HG03575 (cell line): ENCODE data around the gene BRI3.

Experiments used
- ATAC-seq: cut with Tn5 transposase; IDR thresholded peaks from one replicate; pipeline ENCODE4 v1.9.1; 2021; ENCODE audit not compliant: unreplicated experiment, insufficient number of reproducible peaks, low FRiP score; ENCODE audit errors: extremely low read depth

Gene BRI3

DNA sequence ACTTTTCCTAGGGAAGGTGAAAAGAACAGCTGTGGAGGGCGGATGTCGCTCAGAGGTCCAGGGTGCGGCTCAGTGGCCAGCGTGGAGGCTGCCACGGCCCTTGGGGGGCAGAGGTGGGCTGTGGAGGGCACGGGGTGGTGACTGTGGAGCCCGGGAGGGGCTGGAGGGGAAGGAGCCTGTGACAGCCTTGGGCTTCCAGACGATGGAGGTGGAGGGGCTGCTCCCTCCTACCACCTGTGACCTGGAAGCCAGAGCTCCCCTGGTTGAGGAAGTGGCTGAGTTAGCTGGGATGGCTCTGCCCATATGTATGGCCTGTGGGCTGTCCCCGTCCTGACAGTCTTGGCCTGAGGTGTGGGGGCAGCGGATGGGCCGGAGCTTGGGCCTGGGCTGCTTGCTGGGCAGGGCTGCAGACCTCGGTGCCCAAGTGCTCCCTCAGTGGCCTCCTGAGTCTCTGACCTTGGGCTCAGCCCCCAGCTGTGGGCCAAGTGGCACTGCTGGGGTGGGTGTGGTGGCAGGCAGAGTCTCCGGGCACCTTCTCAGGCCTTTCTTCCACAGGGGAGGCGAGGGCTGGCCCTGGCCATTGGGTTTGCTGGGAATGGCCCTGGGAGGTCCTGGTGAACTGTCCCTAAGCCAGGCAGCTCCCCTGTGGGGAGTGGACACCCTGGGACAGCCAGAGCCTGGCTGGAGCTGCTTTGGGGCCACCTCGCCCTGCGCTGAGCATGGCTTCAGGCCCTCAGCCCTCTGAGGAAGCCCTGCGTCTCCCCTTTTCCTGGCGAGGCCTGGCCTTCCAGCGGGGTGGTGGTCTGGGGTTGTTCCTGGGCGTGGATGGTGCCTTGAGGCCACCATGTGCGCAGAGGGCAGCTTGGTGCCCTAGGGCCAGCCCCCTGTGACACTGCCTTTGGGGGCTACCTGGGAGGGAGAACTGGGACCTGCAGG lies 3.9 kb downstream of the BRI3 start:
- no peak for ATAC-seq

DNA sequence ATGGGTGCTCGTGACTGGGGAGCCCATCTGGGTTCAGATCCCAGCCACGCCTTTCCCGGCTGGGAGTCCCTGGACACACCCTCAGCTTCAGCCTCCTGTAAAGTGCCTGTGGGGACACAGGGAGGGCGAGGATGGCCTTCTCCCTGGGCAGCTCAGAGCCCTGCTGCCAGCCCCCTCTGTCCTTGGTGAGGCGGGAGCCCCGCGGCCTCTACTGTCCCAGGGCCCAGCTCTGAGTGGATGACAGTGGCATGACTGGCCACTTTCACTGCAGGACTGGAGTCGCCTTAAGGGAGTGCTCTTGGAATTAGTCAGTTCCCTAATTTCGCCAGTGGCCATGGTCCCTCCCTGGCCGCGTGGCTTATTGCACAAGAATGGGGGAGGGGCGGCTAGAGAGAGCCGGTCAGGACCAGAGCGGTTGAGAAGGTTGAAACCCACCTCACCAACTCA lies 4.6 kb downstream of the BRI3 start:
- no peak for ATAC-seq

DNA sequence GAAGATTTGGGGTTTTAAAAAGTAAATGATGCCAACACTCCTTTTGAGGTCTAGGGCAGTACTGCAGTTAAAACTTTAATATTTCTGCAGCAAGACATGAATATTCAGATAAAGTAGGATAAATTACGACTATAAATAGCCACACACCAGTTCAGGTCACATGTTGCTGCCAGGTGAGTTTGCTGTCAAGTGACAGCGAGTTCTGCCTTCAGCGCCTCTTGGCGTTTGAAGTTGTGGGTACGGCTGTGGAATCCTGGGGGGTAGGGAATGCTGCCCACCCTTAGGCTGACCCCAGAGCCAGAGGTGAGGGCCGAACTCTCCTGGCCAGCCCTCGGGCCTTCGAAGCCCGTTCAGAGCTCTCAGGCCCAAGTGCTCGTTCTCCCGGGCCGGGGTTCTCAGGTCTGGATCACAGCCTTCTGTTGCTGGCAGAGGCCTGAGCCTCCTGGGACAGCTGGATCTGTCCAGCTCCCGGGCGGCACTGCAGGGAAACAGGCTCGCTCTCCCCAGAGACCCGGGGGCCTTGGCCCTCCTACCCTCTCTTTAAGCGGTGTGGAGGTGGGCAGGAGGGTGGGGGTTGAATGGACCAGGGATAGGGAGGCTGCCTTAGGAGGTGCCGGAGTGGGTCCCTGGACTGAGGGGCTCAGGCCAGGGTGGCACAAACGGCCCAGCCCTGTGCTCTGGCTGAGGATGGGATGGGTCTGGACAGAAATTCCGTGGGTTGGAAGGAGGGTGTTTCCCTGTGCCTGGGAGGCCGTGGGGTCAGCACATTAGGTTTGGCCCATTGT lies 5.4 kb downstream of the BRI3 start:
- ATAC-seq: no peak

DNA sequence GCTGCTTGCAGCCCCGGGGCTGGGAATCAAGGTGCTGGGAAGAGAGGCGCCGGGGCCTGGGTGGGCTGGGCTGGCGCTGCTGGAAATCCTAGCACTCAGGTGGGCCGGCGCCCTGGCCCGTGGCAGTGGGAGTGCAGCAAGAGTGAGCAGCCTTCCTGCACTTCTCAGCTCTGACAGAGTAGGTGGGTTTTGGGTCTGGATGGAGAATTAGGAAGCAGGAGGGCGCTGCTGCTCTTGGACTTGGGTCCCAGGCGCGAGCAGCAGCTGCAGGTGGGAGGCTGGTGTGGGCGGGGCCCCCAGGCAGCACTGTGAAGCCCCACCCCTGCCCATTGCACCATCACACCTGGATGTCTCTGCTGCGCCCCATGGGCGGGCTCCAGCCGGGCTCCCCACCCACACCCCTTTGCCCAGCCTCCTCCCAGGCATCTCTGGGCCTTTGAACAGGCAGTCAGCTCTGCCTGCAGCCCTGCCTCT lies 6.0 kb downstream of the BRI3 start:
- ATAC-seq: no peak

DNA sequence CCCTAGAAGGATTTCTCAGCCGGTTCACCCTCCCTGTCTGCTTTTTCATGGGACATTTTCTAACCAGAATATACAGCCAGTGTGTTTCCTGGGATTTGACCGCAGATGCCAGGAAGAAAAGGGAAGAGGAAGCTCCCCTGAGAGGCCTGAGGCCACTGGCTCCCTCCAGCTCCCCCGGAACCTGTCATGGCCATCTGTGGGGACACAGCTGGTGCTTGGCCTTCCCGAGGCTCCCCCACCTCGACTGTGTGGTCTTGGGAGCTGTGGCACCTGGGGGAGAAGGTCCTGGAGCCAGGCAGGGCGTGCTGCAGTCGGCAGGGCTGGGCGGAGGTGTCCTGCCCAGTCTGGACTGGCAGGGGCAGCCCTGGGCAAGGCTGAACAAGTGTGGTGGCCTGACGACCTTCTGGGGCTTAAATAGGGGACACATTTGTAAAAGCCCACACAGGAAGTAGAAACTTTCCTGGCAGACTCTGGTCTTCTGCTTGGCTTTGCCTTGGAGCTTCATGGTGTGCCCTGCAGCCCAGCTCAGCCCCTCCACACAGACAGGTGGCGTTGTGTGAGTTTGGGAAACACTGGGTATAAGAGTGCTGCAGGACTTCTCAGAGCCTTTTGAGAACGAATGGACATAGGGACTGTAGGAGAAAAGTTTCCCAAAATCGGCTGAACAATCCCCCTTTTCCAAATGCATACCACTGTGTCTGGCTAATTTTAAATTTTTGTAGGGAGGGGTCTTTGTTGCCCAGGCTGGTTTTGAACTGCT lies 6.8 kb downstream of the BRI3 start:
- no peak for ATAC-seq

DNA sequence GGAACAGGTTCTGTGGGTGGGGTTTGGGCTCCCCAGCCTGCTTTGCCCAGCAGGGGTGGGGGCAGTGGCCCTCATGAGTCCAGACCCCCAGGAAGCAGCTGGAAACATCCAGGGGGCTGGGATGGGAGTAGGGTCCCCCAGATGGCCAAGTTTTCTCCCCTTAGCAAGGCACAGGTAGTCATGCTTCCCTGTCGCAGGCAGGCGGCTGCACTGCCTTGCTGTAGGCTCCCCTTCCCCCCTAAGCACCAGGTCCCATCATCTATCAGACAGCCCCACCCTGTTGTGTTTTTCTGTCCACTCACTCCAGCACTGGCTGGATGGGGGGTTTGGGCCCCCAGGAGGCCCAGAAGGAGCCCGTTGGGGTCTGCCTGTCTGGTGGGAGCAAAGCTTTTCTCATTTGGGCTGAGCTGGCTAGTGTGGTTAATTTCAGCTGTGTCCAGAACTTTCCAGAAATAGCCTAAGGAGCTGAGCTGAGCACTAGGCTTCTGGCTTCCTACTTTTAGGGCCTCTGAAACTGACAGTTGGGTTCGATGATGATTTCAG lies 7.9 kb downstream of the BRI3 start:
- ATAC-seq: no peak

DNA sequence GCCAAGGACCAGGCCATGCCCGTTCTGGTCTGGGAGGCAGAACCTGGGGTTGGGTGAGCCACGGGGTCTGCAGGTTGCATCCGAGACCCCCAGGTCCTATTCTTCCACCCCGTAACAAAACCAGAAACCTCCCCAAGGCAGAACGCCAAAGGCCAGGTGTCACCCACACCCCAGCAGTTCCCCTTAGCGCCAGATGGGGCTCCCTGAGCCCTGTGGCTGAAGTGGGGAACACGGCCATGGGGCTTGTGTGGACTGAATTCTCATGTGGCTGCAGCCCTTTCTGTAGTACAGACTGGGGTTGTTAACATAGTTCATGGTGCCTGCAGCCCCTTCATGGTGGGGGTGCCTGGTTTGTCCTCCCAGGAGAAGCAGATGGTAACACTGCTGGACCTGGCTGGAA lies 10.2 kb downstream of the BRI3 start:
- ATAC-seq: no peak

DNA sequence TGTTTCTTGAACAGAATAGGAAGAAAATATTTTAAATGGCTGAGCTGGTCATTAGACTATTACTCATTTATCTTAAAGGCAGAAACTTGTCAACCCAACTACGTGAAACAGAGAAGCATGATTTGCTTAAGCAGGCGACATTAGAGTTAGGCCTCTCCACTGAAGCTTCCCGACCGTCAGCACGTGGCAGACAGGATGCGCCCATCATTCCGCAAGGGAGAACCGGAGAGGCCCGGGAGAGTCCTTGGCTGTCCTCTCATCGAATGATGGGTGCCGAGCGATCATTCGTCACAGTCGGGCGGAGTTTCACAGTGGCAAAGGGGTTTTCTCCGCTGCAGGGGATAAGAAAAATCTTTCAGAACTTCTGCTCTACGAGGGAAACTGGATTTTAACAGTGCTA lies 11.8 kb downstream of the BRI3 start:
- ATAC-seq: no peak

DNA sequence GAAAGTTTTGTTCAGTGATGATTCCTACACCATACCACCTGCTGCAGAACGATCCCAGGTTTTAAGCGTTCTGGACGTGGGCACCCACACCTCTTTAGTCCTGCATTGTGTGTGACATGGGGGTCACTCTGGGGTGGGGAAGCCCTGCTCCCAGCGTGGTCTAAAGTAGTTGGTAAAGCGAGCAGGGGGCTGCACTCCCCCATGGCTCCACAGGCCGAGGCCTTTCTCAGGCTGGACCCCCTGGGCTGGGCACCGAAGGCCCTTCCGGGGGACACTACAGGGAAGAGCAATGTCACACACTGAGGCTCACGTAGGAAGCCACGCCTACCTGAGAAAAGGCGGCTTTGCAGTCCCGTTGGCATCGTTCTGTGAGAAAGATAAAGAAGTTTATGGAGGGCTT lies 12.3 kb downstream of the BRI3 start:
- no peak for ATAC-seq

DNA sequence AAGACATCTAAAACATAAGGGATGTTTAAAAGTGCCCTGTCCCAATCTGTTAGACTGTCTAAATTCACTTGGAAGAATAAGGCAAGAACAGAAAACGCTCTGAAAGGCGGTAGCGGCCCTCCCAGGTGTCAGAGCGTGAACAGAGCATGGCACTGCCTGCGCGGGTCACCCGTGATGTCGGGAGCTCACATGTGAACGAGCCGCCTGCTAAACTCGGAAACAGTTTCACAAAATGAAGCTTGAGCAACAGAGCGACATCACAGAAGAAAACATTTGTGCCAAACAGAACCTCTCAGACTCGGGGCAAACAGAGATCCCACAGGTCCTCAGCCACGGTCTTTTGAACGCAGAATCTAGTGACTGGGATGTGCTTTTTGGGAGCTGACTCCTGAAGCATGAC lies 12.8 kb downstream of the BRI3 start:
- no peak for ATAC-seq

DNA sequence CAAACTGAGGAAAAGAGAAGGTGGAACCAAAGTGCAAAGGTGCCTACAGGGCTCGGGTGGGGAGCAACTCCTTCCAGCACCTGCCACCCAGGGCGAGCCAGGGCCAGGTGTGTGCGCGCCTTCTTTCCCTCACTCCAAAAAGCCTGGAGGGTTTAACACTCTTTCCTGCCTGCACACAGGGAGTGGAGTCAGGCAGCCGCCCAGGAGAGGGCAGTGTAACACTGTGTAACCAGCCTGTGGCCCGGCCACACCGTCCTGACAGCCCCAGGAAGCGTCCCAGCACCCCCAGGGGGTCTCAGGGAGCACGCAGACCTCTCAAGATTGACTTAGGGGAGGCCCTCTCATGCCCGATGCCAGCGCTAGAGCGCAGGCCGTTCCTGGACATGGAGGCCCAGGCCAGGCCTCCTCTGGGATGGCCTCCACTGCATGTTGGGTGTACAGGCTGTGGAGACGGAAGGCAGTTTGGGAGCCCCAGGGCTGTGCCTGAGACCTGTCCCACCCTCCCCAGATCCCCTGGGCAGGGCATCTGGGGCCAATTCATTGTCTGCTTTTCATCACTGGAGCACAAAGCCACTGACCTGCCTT lies 13.4 kb downstream of the BRI3 start:
- no peak for ATAC-seq

DNA sequence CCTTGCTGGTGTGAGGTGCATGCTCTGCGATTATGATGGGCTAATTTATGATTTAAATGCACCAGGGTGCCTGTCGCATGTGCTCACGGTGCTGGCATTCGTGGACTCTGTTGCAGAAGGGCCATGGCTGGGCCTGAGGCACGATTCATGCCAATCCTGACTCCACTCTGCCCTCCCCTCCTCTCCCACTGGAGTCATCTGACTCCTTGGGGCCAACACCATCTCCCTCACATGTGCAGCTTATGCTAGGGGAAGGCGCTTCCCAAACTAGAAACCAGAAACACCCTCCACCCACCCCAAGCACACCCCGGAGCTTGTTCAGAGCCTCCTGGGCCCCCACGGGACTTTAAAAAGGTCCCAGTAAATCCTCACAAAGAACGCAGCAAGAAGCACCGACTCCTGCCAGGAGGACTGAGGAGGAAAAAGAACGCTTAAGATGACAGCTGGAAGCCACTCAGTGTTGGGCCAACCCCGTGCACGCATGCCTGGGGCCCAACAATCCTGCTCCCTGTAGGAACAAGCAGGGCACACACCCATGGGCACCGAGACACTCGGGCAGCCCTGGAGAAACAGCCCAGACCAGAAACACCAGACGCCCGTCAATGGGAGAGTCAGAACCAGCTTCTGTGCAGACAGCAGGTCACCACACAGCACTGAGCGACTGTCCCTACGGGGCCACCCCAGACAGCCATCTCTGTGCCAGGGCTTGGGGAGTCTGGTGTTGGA lies 14.1 kb downstream of the BRI3 start:
- no peak for ATAC-seq

DNA sequence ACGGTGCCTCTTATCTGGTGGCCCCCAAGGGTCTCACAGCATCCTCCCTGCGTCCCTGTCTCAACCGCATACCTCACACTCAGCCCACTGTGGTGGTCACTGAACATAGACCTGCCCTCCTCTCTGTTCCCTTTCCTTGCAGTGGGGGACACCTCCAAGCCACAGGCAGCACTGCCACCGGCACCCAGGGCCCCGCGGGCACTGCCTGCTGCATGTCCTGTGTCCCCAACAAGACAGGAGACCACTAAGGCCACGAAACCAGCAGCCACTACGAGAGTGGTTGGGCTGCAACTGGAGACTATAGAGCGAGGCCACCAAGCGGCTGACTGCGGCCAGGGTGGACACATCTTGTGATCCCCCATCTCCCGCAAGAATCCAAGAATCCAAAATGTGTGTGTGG lies 15.3 kb downstream of the BRI3 start:
- ATAC-seq: no peak

DNA sequence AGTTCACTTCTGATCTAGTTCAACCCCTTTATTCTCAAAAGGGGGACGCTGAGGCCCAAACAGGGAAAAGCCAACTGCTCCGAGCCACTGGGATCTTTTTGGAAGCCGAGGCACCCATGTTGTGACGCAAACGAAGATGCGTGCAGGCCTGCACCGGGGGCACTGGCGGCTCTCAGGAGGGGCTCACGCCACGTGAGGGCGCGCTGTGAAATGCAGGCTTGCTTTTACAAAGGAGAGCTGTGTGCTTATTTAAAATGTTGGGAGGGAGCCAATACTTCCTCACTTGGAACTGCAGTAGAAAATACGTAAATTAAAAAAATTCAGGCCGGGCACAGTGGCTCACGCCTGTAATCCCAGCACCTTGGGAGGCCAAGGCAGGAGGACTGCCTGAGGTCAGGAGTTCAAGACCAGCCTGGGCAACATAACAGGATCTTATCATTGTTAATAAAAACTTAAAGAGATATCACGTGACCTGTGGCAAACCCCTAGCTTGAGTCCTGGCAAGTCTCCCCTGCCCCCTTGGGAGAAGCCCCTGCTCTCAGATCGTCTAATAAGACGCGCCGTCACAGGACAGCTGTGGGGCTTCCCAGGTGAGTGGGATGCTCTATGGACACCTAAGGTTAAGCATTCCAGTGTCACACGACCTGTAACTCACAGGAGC lies 16.3 kb downstream of the BRI3 start:
- ATAC-seq: no peak

DNA sequence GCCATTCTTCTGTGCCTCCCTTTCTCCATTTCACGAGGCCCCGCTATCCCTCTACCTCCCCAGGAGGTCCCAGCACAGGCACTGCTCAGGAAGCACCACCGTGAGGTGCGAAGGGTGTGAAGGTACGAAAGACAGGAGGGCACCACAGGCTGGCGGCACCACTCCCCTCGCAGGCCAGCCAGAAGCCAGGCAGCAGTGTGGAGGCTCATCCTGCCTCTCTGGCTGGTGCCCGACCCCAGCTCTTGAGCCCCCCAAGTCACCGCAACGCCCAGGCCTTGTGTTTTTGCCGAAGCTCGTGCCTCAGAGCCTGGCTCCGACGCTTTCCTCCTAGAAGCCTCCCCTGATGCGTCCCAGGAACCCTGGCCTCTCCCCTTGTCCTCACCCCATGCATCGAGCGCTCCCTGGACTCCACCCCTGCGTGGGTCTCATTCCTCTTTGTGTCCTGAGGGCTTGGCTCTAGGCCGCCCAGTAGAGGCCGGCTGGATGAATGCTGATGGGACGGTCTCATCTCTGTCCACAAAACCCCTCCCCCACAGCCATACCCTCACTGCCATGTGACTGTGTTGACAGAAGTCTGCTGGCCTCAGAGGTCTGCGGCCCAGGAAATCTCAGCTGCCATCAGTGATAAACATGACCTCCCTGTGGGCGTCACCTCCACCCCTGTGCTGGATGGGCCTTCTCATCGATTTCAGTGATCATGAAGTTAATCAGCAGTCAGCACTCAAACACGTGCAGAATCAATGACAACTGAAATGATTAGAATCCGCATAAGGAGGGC lies 19.3 kb downstream of the BRI3 start:
- ATAC-seq: no peak

DNA sequence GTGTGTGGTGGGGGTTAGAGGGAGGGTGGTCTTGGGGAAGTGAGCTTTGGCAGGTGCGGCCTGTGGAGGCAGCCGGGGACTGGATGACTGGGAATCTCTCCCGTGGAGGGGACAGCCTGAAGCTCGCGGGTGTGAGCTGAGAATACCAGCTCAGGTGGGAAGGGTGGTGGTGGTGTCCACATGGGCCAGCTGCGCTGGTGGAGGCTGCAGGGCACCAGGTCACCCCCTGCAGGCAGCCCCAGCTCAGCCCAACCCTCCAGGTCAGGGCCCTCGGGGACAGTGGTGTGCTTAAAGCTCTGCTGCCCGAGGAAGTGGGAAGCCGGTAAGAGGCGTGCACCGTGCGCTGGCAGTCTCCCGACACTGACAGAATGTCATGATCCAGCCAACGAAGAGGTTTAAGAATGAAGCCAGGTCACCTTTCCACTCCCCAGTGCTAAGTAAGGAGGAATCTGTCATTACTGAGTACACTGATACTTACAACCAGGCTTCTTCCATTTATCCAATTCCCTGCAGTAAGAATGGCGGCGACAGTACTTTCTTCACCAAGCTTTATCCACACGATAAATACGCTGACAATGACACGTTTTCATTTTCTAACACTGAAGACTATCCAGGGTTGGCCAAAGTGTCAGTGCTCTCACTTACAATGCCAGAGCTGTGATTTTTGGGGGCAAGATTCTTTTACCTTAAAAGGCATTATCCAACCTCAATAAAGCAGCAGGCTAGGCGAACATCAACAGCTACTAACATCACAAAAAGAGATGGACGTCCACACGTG lies 20.4 kb downstream of the BRI3 start:
- ATAC-seq: no peak
